Vagina (tissue), 2 donors: ENCODE data around the gene MYO1E. TPM values are rescaled to one million over a fixed set of nuclear protein-coding genes. Genes with fewer than 3 reads are reported as not detected.
A peak's percentile ranks its signal among the peaks of the same experiment; 100 is the strongest.

Source experiments
- DNase-seq, 2 donors: peaks; one replicate each; pipeline ENCODE4 v3.0.0-alpha.2; 2017; ENCODE audit errors: extremely low spot score in 2 of 2
- H3K27ac ChIP-seq: fragments of 200-600 bp; sonication (generic); one replicate; pipeline ENCODE4 v1.5.1; 2019
- H3K27me3 ChIP-seq: fragments of 200-600 bp; sonication (generic); one replicate; pipeline ENCODE4 v1.5.1; 2019
- H3K36me3 ChIP-seq, 2 donors: fragments of 200-600 bp; sonication (generic); one replicate each; pipeline ENCODE4 v1.5.1; 2017 to 2019
- H3K4me1 ChIP-seq: fragments of 200-600 bp; sonication (generic); one replicate; pipeline ENCODE4 v1.5.1; 2019
- H3K4me3 ChIP-seq, 2 donors: fragments of 200-600 bp; sonication (generic); 1 replicate in 1 of 2; 2 replicates in 1 of 2; pipeline ENCODE4 v1.5.1; 2016 to 2019
- H3K9me3 ChIP-seq: fragments of 200-600 bp; sonication (generic); one replicate; pipeline ENCODE4 v1.5.1; 2019
- CTCF ChIP-seq, 3 experiments: fragments of 450-650 bp in 2 of 3; fragments of 200-600 bp in 1 of 3; sonication (generic) in 1 of 3; IDR thresholded peaks; one replicate each; pipeline ENCODE4 v1.5.1; 2017 to 2019; ENCODE audit warnings: antibody characterized with exemption in 3 of 3, mild to moderate bottlenecking in 2 of 3, moderate library complexity in 2 of 3
- POLR2A ChIP-seq, 2 donors: fragments of 450-650 bp; IDR thresholded peaks; one replicate each; pipeline ENCODE4 v1.6.1; 2017; ENCODE audit warnings: antibody characterized with exemption in 2 of 2, mild to moderate bottlenecking in 2 of 2, moderate library complexity in 2 of 2
- POLR2AphosphoS5 ChIP-seq, 2 donors: sonication (generic); formaldehyde crosslinking; IDR thresholded peaks; one replicate each; pipeline ENCODE4 v1.9.0; 2017; ENCODE audit warnings: antibody characterized with exemption in 2 of 2, mild to moderate bottlenecking in 2 of 2, low read depth in 1 of 2; ENCODE audit not compliant: insufficient read depth in 1 of 2
- intact Hi-C: fragments of 100-400 bp; cut with DNase I; formaldehyde crosslinking; loops from one replicate; pipeline ENCODE4 v1.15.1; 2023
- total RNA-seq: library from RNA; depleted of rRNA; stranded (reverse); fragments of >200 nt; gene quantifications from one replicate; pipeline ENCODE4 v1.2.3, GENCODE V29; 2016

The MYO1E gene
- total RNA-seq, 1 donor from 2014 or later, result 16.9 TPM

DNA sequence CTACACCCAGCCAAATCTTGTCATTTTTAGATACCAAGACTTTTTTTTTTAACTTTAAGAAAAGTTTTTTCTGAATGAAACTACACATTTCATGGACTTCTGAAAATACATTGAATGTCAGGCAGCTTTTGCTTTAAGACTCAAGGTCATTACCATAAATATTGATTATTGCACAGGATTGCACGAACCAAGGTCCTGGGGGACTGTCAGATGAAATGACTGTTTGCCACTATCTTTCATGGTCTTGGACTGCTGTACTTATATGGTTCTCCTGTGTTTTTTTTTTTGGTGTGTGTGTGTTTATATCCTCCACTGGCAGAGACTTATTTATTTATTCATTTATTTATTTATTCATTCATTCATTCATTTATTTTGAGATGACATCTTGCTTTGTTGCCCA lies 6.9 kb upstream of the MYO1E start:
- Histone ChIP-seq H3K4me3 (no peak overlapping the region), H3K36me3 (no peaks in the 10 kb centered on the region), H3K4me1 (no peaks in the 10 kb centered on the region), H3K27ac (no peak overlapping the region), H3K9me3 (no peaks in the 10 kb centered on the region), H3K27me3 (no peaks in the 10 kb centered on the region)
- no peak for TF ChIP-seq POLR2A (IDR thresholded peaks at IDR 0.05)
- no peak for TF ChIP-seq CTCF (IDR thresholded peaks at IDR 0.05)
- intact Hi-C loops, result loop anchor here (10.0 kb wide), 1 partner anchor 85 kb away; no protein-coding TSS in a partner anchor
- no peak for DNase-seq

GRCh38 chr15:59378855-59379254 lies 6.2 kb upstream of the MYO1E start:
- DNase-seq, result no peak
- no peak for TF ChIP-seq POLR2A (IDR thresholded peaks at IDR 0.05)
- TF ChIP-seq CTCF (IDR thresholded peaks at IDR 0.05), result no peak
- TF ChIP-seq POLR2AphosphoS5 (IDR thresholded peaks at IDR 0.05; ENCODE audit: insufficient read depth in 1 of 2, low read depth in 1 of 2), result no peak
- no peaks in the 10 kb centered on the region for H3K27me3 ChIP-seq
- no peak overlapping the region for H3K4me3 ChIP-seq
- no peak overlapping the region for H3K27ac ChIP-seq
- intact Hi-C loops, result loop anchor here (10.0 kb wide), 1 partner anchor 84 kb away; no protein-coding TSS in a partner anchor
- H3K4me1 ChIP-seq, result peaks cover 1% of the 10 kb centered on the region
- no peaks in the 10 kb centered on the region for H3K9me3 ChIP-seq
- H3K36me3 ChIP-seq, result no peaks in the 10 kb centered on the region

DNA sequence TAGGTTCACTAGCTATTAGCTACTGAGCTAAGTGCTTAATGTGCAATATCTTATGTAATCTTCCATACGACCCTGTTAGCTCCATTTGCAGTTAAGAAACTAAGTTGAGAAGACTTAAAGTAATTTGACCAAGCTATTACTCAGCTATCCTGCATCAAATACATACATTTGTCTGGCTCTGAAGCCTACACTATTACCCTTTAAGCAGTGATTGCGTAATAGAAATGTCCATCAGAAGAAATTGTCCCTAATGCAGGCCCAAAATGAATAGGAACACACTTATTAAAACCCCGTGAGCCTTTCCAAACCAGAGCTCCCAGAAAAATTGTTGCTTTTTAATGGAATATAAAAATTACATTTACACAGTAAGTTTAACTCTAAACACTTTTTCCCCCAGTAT lies 5.3 kb upstream of the MYO1E start:
- Histone ChIP-seq H3K9me3 (no peaks in the 10 kb centered on the region), H3K4me1 (peaks cover 9% of the 10 kb centered on the region), H3K4me3 (no peak overlapping the region), H3K36me3 (no peaks in the 10 kb centered on the region), H3K27ac (no peak overlapping the region), H3K27me3 (no peaks in the 10 kb centered on the region)
- intact Hi-C loops, result loop anchor here (10.0 kb wide), 1 partner anchor 83 kb away; no protein-coding TSS in a partner anchor
- DNase-seq, result no peak
- no peak for TF ChIP-seq POLR2AphosphoS5 (IDR thresholded peaks at IDR 0.05; ENCODE audit: insufficient read depth in 1 of 2, low read depth in 1 of 2)
- no peak for TF ChIP-seq POLR2A (IDR thresholded peaks at IDR 0.05)
- TF ChIP-seq CTCF (IDR thresholded peaks at IDR 0.05), result no peak

DNA sequence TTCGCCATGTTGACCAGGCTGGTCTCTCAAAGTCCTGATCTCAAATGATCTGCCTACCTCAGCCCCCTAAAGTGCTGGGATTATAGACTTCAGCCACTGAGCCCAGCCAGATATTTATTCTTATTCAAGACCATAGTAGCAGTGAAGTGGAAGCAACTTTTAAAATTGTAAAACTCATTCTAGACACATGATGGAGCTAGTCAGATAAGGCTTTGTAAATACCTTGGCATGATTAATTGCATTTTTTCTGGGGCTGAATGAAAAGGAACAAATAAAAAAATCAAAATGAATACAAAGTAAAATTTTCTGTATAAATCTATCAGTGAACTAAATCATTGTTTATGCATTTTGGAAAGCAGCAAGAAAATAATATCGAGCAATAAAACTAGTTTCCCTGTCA lies 4.1 kb upstream of the MYO1E start:
- H3K4me3 ChIP-seq, result no peak overlapping the region
- no peak for TF ChIP-seq POLR2AphosphoS5 (IDR thresholded peaks at IDR 0.05; ENCODE audit: insufficient read depth in 1 of 2, low read depth in 1 of 2)
- TF ChIP-seq POLR2A (IDR thresholded peaks at IDR 0.05), result no peak
- no peak for TF ChIP-seq CTCF (IDR thresholded peaks at IDR 0.05)
- H3K9me3 ChIP-seq, result no peaks in the 10 kb centered on the region
- no peak for DNase-seq
- H3K27ac ChIP-seq, result no peak overlapping the region
- H3K4me1 ChIP-seq, result peaks cover 9% of the 10 kb centered on the region
- intact Hi-C loops, result loop anchor here (10.0 kb wide), 1 partner anchor 82 kb away; no protein-coding TSS in a partner anchor
- H3K27me3 ChIP-seq, result no peaks in the 10 kb centered on the region
- H3K36me3 ChIP-seq, result no peaks in the 10 kb centered on the region

DNA sequence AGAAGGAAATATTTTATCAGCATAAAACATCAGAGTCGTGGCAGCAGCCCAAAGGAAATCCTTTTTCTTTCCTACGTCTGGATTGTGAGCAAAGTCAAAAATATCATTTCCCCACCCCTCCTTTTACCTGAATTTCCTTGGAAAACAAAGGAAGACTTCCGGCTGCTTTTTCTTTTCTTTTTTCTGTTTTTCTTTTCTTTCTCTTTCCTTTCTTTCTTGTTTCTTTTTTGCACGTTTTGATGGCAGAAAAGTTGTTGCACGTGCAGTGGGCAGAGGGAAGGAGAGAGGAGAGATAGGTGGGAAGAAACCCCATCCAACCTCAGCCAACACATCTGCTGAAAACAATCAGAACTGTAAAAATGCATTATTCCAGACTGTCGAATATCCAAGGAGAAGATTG lies 544 bp upstream of the MYO1E start:
- Histone ChIP-seq H3K27ac (peak overlapping the region; percentile 96), H3K9me3 (no peaks in the 10 kb centered on the region), H3K4me3 (peak overlapping the region; percentile 60 to 88), H3K36me3 (no peaks in the 10 kb centered on the region), H3K27me3 (no peaks in the 10 kb centered on the region), H3K4me1 (peaks cover 33% of the 10 kb centered on the region)
- no peak for DNase-seq
- intact Hi-C loops, result loop anchor here (10.0 kb wide), 1 partner anchor 78 kb away; no protein-coding TSS in a partner anchor
- TF ChIP-seq POLR2A (IDR thresholded peaks at IDR 0.05) (no peak), POLR2AphosphoS5 (IDR thresholded peaks at IDR 0.05; ENCODE audit: insufficient read depth in 1 of 2, low read depth in 1 of 2) (no peak), CTCF (IDR thresholded peaks at IDR 0.05) (no peak)
